ENCODE measurements around the gene LMAN1L. TPM values are rescaled to one million over a fixed set of nuclear protein-coding genes. Genes with fewer than 3 reads are reported as not detected.

Gene LMAN1L
- total RNA-seq, 2 experiments from 2014 or later, result 0.09 to 0.38 TPM

DNA sequence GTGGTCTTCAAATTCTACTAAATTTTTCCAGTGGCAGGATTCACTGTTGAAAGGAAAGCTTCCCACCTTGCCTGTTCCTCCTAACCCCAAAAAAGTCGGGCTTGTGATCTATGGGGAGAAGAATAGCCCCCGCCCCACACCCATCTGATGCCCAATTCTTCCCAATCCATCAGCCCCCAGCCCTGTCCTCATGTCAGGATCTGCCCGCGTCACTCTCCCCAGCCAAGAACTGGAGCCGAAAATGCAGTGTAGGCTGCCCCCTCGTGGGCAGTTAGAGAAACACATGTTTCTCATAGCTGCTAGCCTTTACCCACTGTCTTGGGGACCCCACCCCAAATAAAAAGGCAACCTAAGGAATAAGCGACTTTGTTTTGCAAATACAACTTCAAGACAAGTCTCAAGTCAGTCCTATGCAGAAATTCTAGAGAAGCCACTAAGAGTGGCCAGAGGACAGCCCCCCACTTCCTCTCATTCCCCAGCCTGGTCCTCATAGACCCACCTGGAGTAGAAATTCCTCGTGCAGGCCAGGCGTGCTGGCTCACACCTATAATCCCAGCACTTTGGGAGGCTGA is 43.8 kb upstream of the LMAN1L start:
- H3K9me3 ChIP-seq (ENCODE audit: low read length), result no peaks in the 10 kb centered on the region
- no peaks in the 10 kb centered on the region for H3K36me3 ChIP-seq (ENCODE audit: insufficient read depth, low read length)
- no TSS peak for BruUV-seq (replicated peaks)
- H3K9me2 ChIP-seq (ENCODE audit: insufficient read depth, low read length), result no peaks in the 10 kb centered on the region
- H3K4me1 ChIP-seq (ENCODE audit: insufficient read depth, low read length, poor library complexity, severe bottlenecking), result peaks cover 40% of the 10 kb centered on the region
- POLR2A ChIA-PET, result interaction anchor here (0.7 to 1.6 kb wide), 4 partner anchors 12 to 137 kb away, joined by 3 to 4 read pairs (median 3); no protein-coding TSS in a partner anchor
- intact Hi-C loops (cut with micrococcal nuclease; ENCODE audit: unreplicated experiment), result loop anchor here (1.0 to 10.0 kb wide), 2 partner anchors 134 to 394 kb away; no protein-coding TSS in a partner anchor
- H3K79me2 ChIP-seq (ENCODE audit: insufficient read depth, low read depth, low read length), result no peaks in the 10 kb centered on the region
- TF ChIP-seq EZH2phosphoT487 (IDR thresholded peaks at IDR 0.05; ENCODE audit: borderline replicate concordance, low read depth, low read length), result no peak
- TF ChIP-seq CTCF (conservative IDR thresholded peaks at IDR 0.05; ENCODE audit: low read length), result peak; percentile 94
- H2AFZ ChIP-seq (ENCODE audit: low read length), result no peak overlapping the region
- H3K4me2 ChIP-seq (ENCODE audit: low read length), result no peak overlapping the region
- no peaks in the 10 kb centered on the region for H4K20me1 ChIP-seq (ENCODE audit: insufficient read depth, low read length)
- peak; percentile 68 for DNase-seq (ENCODE audit: low spot score)
- no peak overlapping the region for H3K27ac ChIP-seq (ENCODE audit: low read depth, low read length, poor library complexity, severe bottlenecking)
- H3K4me3 ChIP-seq (ENCODE audit: low read depth, low read length, poor library complexity, severe bottlenecking), result no peak overlapping the region
- CTCF ChIA-PET (ENCODE audit: unreplicated experiment), result interaction anchor here (0.9 to 2.0 kb wide), 3 partner anchors 11 to 147 kb away, joined by 3 to 6 read pairs (median 5); no protein-coding TSS in a partner anchor

- DNase-seq (ENCODE audit: low spot score), result no peak
- Histone ChIP-seq H4K20me1 (ENCODE audit: insufficient read depth, low read length) (no peaks in the 10 kb centered on the region), H3K79me2 (ENCODE audit: insufficient read depth, low read depth, low read length) (no peaks in the 10 kb centered on the region), H3K9me2 (ENCODE audit: insufficient read depth, low read length) (no peaks in the 10 kb centered on the region), H3K4me1 (ENCODE audit: insufficient read depth, low read length, poor library complexity, severe bottlenecking) (peaks cover 46% of the 10 kb centered on the region), H3K36me3 (ENCODE audit: insufficient read depth, low read length) (no peaks in the 10 kb centered on the region), H3K27ac (ENCODE audit: low read depth, low read length, poor library complexity, severe bottlenecking) (no peak overlapping the region), H3K9me3 (ENCODE audit: low read length) (no peaks in the 10 kb centered on the region), H2AFZ (ENCODE audit: low read length) (no peak overlapping the region), H3K4me2 (ENCODE audit: low read length) (no peak overlapping the region), H3K4me3 (ENCODE audit: low read depth, low read length, poor library complexity, severe bottlenecking) (no peak overlapping the region)
- no peak for TF ChIP-seq EZH2phosphoT487 (IDR thresholded peaks at IDR 0.05; ENCODE audit: borderline replicate concordance, low read depth, low read length)
- TF ChIP-seq CTCF (conservative IDR thresholded peaks at IDR 0.05; ENCODE audit: low read length), result no peak
- no TSS peak for BruUV-seq (replicated peaks)
- CTCF ChIA-PET (ENCODE audit: unreplicated experiment), result interaction anchor here (0.9 to 2.0 kb wide), 2 partner anchors 10 to 135 kb away, joined by 3 to 6 read pairs; no protein-coding TSS in a partner anchor
- intact Hi-C loops (cut with micrococcal nuclease; ENCODE audit: unreplicated experiment), result loop anchor here (1.0 to 10.0 kb wide), 3 partner anchors 73 to 395 kb away; partner anchors contain the start of gene ULK3
- POLR2A ChIA-PET, result interaction anchor here (0.7 to 1.6 kb wide), 3 partner anchors 12 to 53 kb away, joined by 3 to 4 read pairs (median 3); no protein-coding TSS in a partner anchor
Observed at GRCh38 chr15:74769463-74770025, 43.1 kb upstream of the LMAN1L start.
